Caco-2 (cell line): ENCODE measurements around the gene STX8. TPM values are rescaled to one million over a fixed set of nuclear protein-coding genes. Genes with fewer than 3 reads are reported as not detected.

Experiments
- BruUV-seq: library from RNA; stranded (reverse); fragments of 400-500 nt; replicated peaks from 2 replicates; lab custom pipeline; 2021; lab: Mats Ljungman, UMichigan
- CTCF ChIA-PET: fragments of 300-600 bp; sonication (Branson Sonifier 250); formaldehyde crosslinking; loops from one replicate; lab custom pipeline; 2022; ENCODE audit warnings: antibody characterized with exemption; lab: Charles Lee
- POLR2A ChIA-PET: fragments of 300-600 bp; sonication (Branson Sonifier 250); formaldehyde crosslinking; loops from one replicate; lab custom pipeline; 2022; ENCODE audit warnings: antibody characterized with exemption; lab: Charles Lee
- DNase-seq, 2 experiments: peaks; one replicate each; pipeline versions ENCODE4 v3.0.0 to v3.0.0-alpha.2; 2020 to 2022
- H3K27me3 ChIP-seq: replicated peaks from 2 replicates; pipeline ENCODE4 v1.6.0; 2011; ENCODE audit warnings: low read length; ENCODE audit not compliant: control insufficient read depth, insufficient read depth
- H3K36me3 ChIP-seq: 2 replicates; pipeline ENCODE4 v1.5.1; 2011; ENCODE audit warnings: low read length; ENCODE audit not compliant: control insufficient read depth, insufficient read depth
- H3K4me1 ChIP-seq: fragments of 250-450 bp; sonication (Bioruptor Pico); 2 replicates; pipeline ENCODE4 v1.5.1; 2020; ENCODE audit warnings: mild to moderate bottlenecking
- H3K4me3 ChIP-seq: 2 replicates; pipeline ENCODE4 v1.5.1; 2011; ENCODE audit warnings: low read depth, mild to moderate bottlenecking, control low read depth, low read length
- H3K9me3 ChIP-seq: fragments of 250-450 bp; sonication (Bioruptor Pico); 2 replicates; pipeline ENCODE4 v1.5.1; 2020; ENCODE audit warnings: mild to moderate bottlenecking, moderate library complexity
- H3K27ac Mint-ChIP-seq: one replicate; pipeline ENCODE4 v1.8.0; 2022; ENCODE audit warnings: mixed read lengths; ENCODE audit not compliant: unreplicated experiment
- H3K27me3 Mint-ChIP-seq: one replicate; pipeline ENCODE4 v1.8.0; 2022; ENCODE audit warnings: mixed read lengths; ENCODE audit not compliant: insufficient read depth, unreplicated experiment
- H3K36me3 Mint-ChIP-seq: one replicate; pipeline ENCODE4 v1.8.0; 2022; ENCODE audit warnings: mild to moderate bottlenecking, mixed read lengths; ENCODE audit not compliant: insufficient read depth, unreplicated experiment
- H3K4me1 Mint-ChIP-seq: one replicate; pipeline ENCODE4 v1.8.0; 2022; ENCODE audit warnings: low read depth, mixed read lengths; ENCODE audit not compliant: unreplicated experiment
- H3K4me3 Mint-ChIP-seq: one replicate; pipeline ENCODE4 v1.8.0; 2022; ENCODE audit warnings: mild to moderate bottlenecking, moderate library complexity, mixed read lengths; ENCODE audit not compliant: unreplicated experiment
- H3K9me3 Mint-ChIP-seq: one replicate; pipeline ENCODE4 v1.8.0; 2022; ENCODE audit warnings: mixed read lengths; ENCODE audit not compliant: unreplicated experiment
- intact Hi-C: fragments of 100-400 bp; cut with micrococcal nuclease; formaldehyde crosslinking; loops from one replicate; pipeline ENCODE4 v1.10.0; 2022; ENCODE audit not compliant: unreplicated experiment
- total RNA-seq: library from RNA; stranded (reverse); gene quantifications from 2 replicates; pipeline ENCODE4 v1.2.3, GENCODE V29; 2022
- TF ChIP-seq, protein P1 (sequence below), 2 experiments: fragments of 200-600 bp in 1 of 2; IDR thresholded peaks; 1 replicate in 1 of 2; 2 replicates in 1 of 2; pipeline versions ENCODE4 v1.5.1 to v1.8.0; 2011 to 2022; ENCODE audit warnings: antibody characterized with exemption in 1 of 2, control low read depth in 1 of 2, inconsistent platforms in 1 of 2, low read depth in 1 of 2, low read length in 1 of 2, mild to moderate bottlenecking in 1 of 2, moderate library complexity in 1 of 2; ENCODE audit not compliant: insufficient read depth in 1 of 2, severe bottlenecking in 1 of 2, unreplicated experiment in 1 of 2

The STX8 gene
- total RNA-seq, 1 experiment from 2014 or later: 22.6 TPM

DNA sequence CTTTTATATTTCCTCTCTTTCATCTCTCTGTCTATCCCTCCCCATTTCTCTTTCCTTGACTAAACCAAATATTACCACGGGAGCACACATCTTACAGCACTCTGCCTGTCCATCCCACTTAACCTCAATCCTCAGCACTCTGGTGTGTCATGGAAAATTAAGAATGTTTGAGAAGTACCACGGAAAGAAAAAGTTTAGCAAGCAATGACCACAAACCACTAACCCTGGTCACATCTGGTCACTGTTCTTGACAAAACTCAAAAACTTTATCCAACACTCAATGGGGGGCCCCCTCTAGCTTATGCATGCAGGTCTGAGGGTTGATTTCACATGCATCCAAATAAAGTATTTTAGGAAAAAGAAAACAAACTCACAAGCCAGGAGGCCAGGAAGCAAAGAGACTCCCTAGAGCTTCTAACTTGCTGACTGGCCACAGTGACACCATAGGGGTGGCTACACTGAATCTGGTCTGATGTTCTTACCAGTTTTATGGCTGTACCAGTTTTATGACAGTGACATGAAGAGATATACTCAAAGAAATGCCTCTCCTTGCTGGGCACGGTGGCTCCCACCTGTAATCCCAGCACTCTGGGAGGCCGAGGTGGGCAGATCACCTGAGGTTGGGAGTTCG is 229.2 kb downstream of the STX8 start:
- no peak overlapping the region for H3K27ac Mint-ChIP-seq
- no peaks in the 10 kb centered on the region for H3K27me3 Mint-ChIP-seq
- H3K4me1 Mint-ChIP-seq: no peaks in the 10 kb centered on the region
- H3K4me3 Mint-ChIP-seq: no peak overlapping the region
- Histone ChIP-seq H3K4me1 (no peaks in the 10 kb centered on the region), H3K4me3 (no peak overlapping the region), H3K9me3 (no peaks in the 10 kb centered on the region), H3K27me3 (no peaks in the 10 kb centered on the region), H3K36me3 (no peaks in the 10 kb centered on the region)
- no peaks in the 10 kb centered on the region for H3K36me3 Mint-ChIP-seq
- ChIA-PET POLR2A (no interaction called here), CTCF (no interaction called here)
- intact Hi-C loops: no loop called here
- no peak for DNase-seq
- TF ChIP-seq, protein P1, sequence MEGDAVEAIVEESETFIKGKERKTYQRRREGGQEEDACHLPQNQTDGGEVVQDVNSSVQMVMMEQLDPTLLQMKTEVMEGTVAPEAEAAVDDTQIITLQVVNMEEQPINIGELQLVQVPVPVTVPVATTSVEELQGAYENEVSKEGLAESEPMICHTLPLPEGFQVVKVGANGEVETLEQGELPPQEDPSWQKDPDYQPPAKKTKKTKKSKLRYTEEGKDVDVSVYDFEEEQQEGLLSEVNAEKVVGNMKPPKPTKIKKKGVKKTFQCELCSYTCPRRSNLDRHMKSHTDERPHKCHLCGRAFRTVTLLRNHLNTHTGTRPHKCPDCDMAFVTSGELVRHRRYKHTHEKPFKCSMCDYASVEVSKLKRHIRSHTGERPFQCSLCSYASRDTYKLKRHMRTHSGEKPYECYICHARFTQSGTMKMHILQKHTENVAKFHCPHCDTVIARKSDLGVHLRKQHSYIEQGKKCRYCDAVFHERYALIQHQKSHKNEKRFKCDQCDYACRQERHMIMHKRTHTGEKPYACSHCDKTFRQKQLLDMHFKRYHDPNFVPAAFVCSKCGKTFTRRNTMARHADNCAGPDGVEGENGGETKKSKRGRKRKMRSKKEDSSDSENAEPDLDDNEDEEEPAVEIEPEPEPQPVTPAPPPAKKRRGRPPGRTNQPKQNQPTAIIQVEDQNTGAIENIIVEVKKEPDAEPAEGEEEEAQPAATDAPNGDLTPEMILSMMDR (IDR thresholded peaks at IDR 0.05; ENCODE audit: insufficient read depth in 1 of 2, low read depth in 1 of 2, low read length in 1 of 2, severe bottlenecking in 1 of 2, unreplicated experiment in 1 of 2): no peak
- no peaks in the 10 kb centered on the region for H3K9me3 Mint-ChIP-seq
- BruUV-seq: no TSS peak

DNA sequence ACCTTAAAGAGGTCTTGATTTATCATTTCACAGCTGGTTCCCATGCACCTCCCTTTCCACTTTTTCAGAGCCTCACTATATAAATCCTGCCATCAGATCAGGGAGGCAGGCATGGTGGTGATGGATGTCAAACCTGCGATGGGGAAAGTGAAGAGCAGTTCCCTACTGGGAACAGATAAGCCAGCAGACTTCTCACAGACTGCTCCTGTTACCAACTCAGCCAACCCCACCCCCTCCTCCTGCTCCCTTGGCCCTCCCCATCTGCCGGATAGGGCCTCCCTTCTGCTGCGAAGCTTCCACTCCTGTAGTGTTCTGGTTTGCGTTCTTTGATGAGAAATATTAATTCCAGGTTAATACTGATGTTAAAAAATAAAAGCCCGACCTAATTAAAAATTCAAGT is 232.1 kb downstream of the STX8 start:
- Histone ChIP-seq H3K27me3 (no peaks in the 10 kb centered on the region), H3K36me3 (no peaks in the 10 kb centered on the region), H3K9me3 (no peaks in the 10 kb centered on the region), H3K4me3 (no peak overlapping the region), H3K4me1 (no peaks in the 10 kb centered on the region)
- no peak for DNase-seq
- Mint-ChIP-seq H3K4me1 (no peaks in the 10 kb centered on the region), H3K27me3 (no peaks in the 10 kb centered on the region), H3K27ac (no peak overlapping the region), H3K4me3 (no peak overlapping the region), H3K9me3 (no peaks in the 10 kb centered on the region), H3K36me3 (no peaks in the 10 kb centered on the region)
- ChIA-PET CTCF (no interaction called here), POLR2A (no interaction called here)
- BruUV-seq: no TSS peak
- TF ChIP-seq, protein P1 (IDR thresholded peaks at IDR 0.05; ENCODE audit: insufficient read depth in 1 of 2, low read depth in 1 of 2, low read length in 1 of 2, severe bottlenecking in 1 of 2, unreplicated experiment in 1 of 2): no peak
- intact Hi-C loops: no loop called here

DNA sequence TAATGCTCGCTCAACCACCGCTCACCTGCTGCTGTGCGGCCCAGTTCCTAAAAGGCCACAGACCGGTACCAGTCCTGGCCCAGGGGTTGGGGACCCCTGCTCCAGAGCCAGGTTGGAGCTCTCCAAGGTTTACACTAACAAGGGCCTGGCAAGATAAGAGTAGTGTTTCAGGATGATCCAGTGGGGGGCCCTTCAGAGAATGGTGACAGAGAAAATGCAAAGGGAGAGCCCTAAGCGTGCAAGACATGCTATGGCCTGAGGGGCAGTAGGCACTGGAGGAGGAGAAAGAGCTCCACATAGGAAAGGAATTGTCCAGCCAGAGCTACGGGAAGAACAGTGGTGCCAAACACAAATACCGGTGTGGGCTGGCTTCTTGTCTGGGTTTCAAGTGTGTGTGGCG is 233.4 kb downstream of the STX8 start:
- Histone ChIP-seq H3K27me3 (no peaks in the 10 kb centered on the region), H3K9me3 (no peaks in the 10 kb centered on the region), H3K36me3 (no peaks in the 10 kb centered on the region), H3K4me3 (no peak overlapping the region), H3K4me1 (no peaks in the 10 kb centered on the region)
- H3K4me1 Mint-ChIP-seq: no peaks in the 10 kb centered on the region
- TF ChIP-seq, protein P1 (IDR thresholded peaks at IDR 0.05; ENCODE audit: insufficient read depth in 1 of 2, low read depth in 1 of 2, low read length in 1 of 2, severe bottlenecking in 1 of 2, unreplicated experiment in 1 of 2): no peak
- H3K36me3 Mint-ChIP-seq: peaks cover 5% of the 10 kb centered on the region
- POLR2A ChIA-PET: no interaction called here
- H3K9me3 Mint-ChIP-seq: no peaks in the 10 kb centered on the region
- H3K4me3 Mint-ChIP-seq: no peak overlapping the region
- no peaks in the 10 kb centered on the region for H3K27me3 Mint-ChIP-seq
- CTCF ChIA-PET: interaction anchor here (0.5 kb wide), 1 partner anchor 77 kb away, joined by 3 read pairs; no protein-coding TSS in a partner anchor
- no peak overlapping the region for H3K27ac Mint-ChIP-seq
- intact Hi-C loops: no loop called here
- BruUV-seq: no TSS peak
- no peak for DNase-seq
